Measurements from ENCODE around the gene TMEM245.
A peak's percentile ranks its signal among the peaks of the same experiment; 100 is the strongest.

TMEM245 gene

GRCh38 chr9:109100543-109101201, 19.1 kb downstream of the TMEM245 start:
- DNase-seq: no peak

DNA sequence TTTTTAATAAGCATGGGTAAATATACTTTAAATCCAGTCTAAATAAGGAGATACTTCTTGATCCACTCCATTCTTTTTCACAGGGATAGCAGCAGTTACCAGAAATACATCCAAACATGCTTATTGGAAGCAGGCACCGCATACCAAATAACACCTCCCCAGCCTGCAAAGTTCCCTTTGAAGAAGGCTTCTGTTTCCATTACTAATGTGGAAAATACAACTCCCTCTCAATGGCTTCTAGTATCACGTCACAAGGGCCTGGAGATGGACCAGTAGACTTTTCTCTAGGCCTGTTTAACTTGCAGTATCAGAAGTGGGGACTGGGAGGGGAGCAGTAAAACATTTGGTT, 20.8 kb downstream of the TMEM245 start:
- peak; percentile 35 for DNase-seq

- peak; percentile 39 for DNase-seq
Measured at GRCh38 chr9:109098171-109098959, 21.4 kb downstream of the TMEM245 start.

DNA sequence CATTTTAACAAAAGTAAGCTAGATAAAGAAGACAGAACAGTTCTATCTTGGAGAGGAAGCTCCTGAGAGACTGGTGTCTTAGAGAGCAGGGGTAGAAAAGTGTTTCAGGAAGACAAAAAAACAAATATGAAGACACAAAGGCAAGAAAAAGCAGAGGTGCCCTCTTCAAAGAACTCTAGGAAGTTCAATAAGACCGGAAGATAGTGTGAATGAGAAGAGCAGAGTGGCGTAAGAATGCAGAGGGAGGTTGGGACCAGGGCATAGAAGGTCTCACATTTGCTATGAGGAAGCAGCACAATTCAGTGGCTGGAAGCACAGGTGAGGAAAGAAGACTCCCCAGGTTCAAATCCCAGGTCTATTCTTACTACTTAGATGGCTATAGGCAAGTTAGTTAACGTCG, 22.6 kb downstream of the TMEM245 start:
- DNase-seq: no peak

- DNase-seq: no peak
Measured at GRCh38 chr9:109095321-109095720, 24.4 kb downstream of the TMEM245 start.

GRCh38 chr9:109094268-109094667, 25.5 kb downstream of the TMEM245 start:
- DNase-seq: no peak

- no peak for DNase-seq
Measured at GRCh38 chr9:109092587-109092986, 27.2 kb downstream of the TMEM245 start.

GRCh38 chr9:109092051-109092580, 27.6 kb downstream of the TMEM245 start:
- DNase-seq: no peak

DNA sequence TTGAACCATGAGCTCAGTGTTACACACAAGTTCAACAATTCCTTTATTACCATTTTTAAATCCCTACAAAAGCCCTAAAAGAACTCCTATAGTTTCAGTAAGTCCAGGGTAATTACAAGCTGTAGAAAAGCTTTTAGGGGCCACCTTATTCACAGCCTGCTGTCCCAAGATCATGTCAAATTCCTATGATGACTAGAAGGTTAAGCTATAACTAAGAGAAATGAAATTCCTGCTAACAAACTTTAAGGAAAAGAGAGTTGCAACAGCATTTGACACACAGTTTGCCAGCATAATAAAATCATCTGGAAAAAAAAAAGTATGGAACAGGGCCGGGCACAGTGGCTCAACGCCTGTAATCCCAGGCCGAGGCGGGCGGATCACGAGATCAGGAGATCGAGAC, 31.5 kb downstream of the TMEM245 start:
- no peak for DNase-seq

DNA sequence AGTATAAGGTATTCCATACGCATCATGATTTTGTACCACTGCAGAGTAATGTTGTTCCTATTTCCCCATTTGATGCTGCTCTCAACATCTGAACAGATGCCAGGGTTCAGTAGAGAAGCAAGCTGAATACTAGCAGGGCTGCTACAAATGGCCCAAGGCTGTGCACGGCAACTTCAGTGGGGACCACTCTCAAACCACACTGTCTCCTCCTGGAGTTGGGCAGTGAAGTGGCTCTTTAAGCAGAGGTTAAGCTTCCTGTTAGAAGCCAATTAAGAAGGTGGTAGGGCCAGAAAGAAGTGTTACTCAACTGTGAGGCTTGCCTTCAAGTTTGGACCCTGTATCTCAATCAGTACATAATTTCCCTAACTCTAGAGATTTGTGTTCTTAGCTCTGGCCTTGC, 32.0 kb downstream of the TMEM245 start:
- DNase-seq: no peak

- DNase-seq: no peak
Measured at GRCh38 chr9:109086221-109086620, 33.5 kb downstream of the TMEM245 start.

- DNase-seq: no peak
Measured at GRCh38 chr9:109085510-109085909, 34.2 kb downstream of the TMEM245 start.

DNA sequence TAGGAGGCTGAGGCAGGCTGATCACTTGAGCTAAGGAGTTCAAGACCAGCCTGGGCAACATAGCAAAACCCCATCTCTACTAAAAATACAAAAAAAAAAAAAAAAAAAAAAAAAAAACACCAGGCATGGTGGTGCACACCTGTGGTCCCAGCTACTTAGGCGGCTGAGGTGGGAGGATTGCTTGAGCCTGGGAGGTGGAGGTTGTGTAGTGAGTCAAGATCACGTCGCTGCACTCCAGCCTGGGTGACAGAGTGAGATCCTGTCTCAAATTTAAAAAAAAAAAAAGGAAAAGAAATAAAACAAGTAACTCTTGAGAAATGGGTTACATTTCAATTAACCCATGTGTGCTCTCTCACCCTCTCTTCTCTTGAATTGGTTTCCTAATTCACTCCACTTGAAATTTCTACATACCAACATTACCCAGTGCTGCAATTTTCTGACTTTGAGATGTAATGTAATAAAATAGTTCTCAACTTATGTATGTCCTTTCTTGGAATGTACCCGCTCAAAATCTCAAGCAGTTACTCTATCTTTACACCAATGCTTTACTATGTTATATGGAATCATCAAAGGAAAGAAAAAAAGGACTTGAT, 35.8 kb downstream of the TMEM245 start:
- DNase-seq: no peak

GRCh38 chr9:109083141-109083540, 36.6 kb downstream of the TMEM245 start:
- no peak for DNase-seq

DNA sequence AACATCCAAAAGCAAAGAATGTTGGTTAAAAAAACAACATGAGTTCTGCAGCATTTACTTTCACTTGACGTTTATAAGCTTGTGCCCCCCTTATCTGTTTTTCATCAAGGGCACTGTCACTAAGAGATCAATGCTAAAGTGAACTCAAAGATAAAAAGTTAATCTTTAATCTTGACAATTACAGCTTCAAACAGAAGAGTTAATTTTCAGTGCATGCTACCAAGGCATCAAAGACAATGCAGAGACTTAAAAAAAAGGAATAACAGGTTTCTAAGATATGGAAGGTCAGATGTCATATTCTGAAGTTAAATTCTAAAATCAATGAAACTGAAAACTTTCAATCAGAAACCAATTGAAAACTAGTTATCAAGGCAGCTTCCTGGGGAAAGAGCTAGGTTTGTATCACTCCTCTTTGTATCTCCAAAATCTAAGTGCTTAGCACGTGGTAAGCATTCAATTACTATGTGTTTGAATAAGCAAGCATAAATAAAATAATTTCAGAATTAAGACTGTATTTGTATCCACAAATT, 37.6 kb downstream of the TMEM245 start:
- DNase-seq: no peak

DNA sequence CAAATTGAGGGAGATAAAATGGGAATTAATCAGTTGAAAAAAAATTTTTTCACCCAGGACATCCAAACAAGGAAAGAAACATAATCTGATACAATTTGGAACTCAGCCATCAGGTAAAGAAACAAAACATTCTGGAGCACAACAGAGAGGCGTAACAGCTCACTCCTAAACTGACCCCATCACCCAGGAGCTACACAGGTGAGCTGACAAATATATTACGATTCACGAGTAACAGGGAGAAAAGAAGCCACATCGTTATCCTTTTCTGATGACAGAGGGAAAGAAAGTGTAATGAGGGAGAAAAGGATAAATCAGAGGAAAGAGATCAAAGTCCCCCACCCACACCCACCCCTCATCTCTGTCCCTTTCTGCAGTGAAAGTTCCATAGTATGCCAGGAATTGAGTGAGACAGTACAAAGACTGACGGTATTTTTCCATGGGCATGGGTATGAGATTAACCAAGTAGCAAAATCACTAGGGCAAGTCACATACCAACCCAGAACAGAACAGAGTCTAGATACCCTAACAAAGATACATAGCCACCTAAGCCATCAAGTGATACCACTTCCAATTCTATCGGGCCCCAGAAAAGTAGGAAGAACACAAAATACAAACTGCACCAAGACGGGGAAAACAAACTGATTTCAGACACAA, 45.4 kb downstream of the TMEM245 start:
- DNase-seq: no peak

GRCh38 chr9:109072821-109073435, 46.8 kb downstream of the TMEM245 start:
- DNase-seq: no peak

- DNase-seq: no peak
Measured at GRCh38 chr9:109072133-109072692, 47.5 kb downstream of the TMEM245 start.

DNA sequence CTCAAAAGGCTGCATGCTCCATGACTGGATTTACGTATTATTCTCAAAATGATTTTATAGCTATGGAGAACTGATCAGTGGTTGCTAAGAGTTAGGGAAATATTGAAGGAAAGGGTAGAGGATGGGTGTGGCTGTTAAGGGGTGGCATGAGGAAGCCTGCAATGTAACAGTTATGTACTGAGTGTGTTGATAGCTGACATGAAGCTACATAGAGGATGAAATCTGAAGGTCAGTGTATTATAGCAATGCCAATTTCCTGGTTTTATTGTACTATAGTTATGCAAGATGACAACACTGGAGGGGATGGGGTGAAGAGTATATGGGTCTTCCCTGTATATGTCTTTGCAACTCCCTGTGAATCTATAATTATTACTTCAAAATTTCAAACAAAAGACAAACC, 51.0 kb downstream of the TMEM245 start:
- no peak for DNase-seq

DNA sequence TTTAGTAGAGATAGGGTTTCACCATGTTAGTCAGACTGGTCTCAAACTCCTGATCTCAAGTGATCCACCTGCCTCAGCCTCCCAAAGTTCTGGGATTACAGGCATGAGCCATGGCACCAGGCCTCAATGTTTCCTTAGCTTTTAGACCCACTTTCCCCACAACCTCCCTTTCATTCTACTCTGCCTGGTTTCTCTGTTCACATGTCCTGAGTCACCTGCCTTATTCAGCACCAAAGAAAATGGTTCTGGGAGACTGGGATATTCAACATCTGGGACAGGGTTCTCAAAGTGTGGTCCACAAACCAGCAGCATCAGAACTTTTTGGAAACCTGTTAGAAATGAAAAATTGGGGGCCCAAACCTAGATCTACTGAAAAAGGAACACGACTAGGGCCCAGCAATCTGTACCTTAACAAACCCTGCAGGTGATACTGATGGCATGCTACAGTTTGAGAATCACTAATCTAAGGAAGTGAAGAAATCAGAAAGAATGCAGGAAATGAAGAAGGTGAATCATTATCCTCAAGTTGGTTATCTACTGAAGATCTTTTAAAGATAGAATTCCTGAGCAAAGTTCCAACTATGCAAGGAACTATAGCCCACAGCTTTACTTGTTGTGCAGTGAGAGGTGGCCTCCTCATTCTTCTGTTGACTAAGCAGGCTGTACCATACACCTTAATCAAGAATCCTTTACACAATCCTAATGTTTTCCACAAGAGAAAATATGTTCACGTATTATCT, 54.6 kb downstream of the TMEM245 start:
- DNase-seq: no peak

- no peak for DNase-seq
Measured at GRCh38 chr9:109063760-109064159, 56.0 kb downstream of the TMEM245 start.

GRCh38 chr9:109062543-109062942, 57.2 kb downstream of the TMEM245 start:
- no peak for DNase-seq

All from femur (tissue), 1 donor.